ENCODE results near the gene TENM3.

The TENM3 gene

GRCh38 chr4:182415116-182415515 lies 171.9 kb downstream of the TENM3 start:
- no peak for DNase-seq

DNA sequence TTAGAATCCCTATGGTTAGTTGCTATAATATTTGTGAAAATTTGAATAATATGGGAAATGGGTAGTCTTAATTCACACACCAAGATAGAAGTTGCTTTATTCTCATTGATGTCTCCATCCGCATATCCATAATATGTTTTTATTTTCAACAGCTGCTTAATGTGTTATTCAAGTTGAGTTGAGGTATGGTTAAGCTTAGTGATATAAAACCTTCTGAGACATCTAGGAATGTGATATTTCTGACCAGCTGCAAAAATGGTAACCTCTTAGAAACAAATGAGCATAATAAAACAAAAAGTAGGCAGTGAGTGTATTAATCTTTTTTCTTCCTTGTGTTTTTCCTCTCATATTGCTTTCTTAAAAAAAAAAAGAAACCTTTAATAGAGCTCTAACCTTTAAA lies 172.9 kb downstream of the TENM3 start:
- no peak for DNase-seq

GRCh38 chr4:182418054-182418734 lies 175.0 kb downstream of the TENM3 start:
- DNase-seq = no peak

- DNase-seq = no peak
These were observed 177.0 kb downstream of the TENM3 start for GRCh38 chr4:182420189-182420588.

GRCh38 chr4:182421753-182422152 lies 178.6 kb downstream of the TENM3 start:
- DNase-seq = no peak

DNA sequence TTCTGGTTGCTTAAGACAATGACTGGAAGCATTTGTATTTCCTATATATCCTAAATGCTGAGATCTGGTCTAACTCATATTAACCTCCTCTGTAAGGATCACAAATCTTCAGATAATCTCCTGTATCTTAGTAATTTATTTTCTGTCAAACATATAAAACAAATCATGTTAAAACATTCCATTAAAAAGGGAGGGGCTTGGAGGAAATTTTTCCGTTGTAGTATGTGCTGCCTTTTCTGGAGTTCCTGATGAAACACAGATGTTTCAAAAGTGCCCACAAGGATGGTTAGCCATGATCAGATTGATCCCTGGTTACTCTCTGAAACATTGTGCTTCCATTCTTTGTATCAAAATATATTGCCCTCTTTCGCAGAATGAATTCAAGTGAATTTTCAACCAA lies 182.1 kb downstream of the TENM3 start:
- no peak for DNase-seq

- no peak for DNase-seq
These were observed 183.7 kb downstream of the TENM3 start for GRCh38 chr4:182426901-182427300.

GRCh38 chr4:182427554-182427953 lies 184.4 kb downstream of the TENM3 start:
- DNase-seq = no peak

DNA sequence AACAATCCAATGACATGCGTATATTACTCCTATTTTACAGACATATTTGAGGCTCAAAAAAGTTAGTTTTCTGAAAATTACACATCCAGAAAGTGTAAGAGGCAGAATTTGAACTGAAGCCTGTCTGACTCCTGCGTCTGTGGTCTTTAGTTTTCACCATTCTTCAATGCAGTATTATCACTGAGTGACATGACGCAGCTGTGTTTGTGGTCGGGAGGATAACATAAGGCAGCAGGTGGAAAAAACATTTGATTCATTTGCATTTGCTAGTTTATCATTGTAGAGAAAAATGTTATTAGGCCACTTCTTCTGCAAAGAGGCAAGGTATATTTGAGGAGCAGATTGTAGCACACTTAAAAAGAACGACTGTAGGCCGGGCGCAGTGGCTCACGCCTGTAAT lies 186.7 kb downstream of the TENM3 start:
- no peak for DNase-seq

- DNase-seq = no peak
These were observed 189.6 kb downstream of the TENM3 start for GRCh38 chr4:182432819-182433218.

DNA sequence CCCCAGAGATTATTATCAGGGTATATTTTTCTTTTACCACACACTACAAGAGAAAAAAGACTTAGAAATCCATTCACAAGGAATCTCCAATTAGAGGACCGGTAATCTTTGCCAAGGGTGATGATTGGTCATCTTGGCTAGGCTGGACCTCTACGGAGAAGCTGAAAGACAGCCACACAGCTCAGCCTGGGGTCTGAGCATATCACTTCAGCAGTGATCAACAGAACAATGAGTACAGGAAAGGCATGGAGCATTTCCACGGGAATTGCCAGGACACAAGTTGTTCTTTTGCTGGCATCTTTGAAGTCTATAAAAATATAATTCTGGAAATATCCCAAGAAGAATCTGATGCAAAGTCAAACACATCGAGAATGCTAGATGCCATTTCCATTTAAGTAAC lies 191.5 kb downstream of the TENM3 start:
- DNase-seq = no peak

DNA sequence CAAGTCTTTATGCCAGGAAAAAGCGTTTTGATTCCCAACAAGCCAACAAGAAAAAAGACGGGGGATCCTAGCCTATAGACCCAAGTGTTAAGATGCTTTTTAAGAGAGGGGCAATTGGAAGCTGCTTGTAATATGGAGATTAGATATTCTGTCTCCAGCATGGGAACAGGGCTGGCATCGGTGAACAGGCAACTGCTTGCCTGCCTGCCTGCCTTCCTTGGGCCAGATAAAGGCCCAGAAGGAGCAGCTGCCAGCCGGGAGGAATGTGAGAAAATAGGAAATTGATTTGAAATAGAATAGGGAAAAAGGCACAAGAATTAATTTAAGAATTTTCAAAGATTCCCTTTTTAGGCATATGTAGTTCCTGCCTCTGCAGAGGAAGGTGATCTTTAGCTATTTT lies 192.2 kb downstream of the TENM3 start:
- no peak for DNase-seq

DNA sequence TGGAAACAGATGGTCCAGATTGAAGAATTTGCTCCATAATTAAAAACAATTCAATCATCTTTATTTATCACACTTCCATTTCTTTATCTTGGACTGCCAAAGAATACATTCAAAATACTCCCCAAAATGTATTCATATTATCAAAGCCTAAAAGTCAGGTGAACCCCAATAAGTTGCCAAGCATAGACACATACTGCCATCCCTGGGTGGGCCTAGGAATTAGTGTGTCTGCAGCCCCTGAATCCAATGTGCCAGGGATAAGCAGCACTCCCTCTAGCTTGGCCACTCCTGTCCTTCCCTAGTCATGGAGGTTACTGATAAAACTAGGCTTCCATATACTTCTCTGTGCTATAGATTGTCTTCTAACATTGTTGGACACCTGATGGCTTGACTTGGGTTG lies 199.9 kb downstream of the TENM3 start:
- no peak for DNase-seq

DNA sequence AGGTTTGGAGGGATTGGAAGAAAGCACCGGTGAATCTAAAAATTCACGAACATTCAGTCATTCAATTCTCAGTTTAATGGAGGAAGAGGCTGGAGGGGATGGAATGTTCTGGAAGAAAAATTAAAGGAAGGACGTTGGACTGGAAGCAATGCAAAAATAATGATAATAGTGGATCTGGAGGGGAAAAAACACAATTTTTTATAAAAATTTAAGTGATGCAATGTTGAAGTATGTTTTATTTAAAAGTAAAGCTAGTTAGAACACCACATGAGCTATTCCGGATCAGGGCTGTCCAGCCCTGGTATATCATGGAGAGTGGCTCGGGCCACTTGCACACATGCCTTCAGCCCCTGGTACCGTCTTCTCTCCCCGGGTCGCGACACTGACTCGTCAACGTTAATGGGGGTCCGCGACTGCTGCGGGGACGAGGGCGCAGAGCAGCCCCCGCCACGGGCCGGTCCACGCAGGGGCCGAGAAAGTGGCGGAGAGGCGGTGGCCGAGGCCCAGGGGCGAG lies 204.6 kb downstream of the TENM3 start:
- DNase-seq = no peak

DNA sequence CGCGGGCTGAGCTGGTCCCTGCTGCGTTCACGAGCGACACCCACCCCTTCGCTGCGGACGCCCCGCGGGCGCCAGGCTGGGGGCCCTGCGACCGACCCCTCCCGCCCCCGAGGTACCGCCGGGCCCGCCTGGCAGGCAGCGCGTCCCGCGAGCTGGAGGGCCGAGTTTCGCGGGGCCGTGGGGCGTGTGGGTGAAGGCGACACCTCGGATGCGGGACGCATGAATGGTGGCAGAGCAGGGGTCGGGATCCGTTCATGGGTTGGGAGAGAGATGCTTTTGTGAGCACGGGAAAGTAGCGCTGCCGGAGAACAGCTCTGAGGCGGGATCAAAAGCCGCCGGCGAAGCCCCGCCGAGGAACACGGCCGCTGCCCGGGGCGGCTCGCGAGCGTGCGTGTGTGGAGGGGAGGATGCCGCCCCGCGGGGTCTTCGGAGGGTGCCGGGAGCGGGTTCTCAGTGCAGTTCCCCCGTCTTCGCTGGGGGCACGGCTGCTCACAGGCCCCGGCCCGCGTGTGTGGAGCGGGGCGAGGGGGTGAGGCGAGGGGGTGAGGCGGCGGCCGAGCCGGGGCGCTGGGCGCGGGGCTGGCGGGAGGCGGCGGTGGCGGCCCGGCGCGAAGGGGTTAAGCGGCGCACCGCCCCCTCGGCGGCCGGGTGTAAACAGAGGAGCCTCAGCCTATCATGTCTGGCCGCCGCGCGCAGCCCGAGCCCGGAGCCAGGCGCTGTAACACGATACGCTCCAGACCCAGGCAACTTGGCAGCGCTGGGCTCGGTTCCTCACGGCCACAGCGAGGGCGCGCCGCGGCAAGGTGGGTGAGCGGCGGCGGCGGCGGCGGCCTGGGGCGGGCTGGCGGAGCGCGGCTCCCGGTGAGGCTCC lies 205.3 kb downstream of the TENM3 start:
- DNase-seq = peak; percentile 43

DNA sequence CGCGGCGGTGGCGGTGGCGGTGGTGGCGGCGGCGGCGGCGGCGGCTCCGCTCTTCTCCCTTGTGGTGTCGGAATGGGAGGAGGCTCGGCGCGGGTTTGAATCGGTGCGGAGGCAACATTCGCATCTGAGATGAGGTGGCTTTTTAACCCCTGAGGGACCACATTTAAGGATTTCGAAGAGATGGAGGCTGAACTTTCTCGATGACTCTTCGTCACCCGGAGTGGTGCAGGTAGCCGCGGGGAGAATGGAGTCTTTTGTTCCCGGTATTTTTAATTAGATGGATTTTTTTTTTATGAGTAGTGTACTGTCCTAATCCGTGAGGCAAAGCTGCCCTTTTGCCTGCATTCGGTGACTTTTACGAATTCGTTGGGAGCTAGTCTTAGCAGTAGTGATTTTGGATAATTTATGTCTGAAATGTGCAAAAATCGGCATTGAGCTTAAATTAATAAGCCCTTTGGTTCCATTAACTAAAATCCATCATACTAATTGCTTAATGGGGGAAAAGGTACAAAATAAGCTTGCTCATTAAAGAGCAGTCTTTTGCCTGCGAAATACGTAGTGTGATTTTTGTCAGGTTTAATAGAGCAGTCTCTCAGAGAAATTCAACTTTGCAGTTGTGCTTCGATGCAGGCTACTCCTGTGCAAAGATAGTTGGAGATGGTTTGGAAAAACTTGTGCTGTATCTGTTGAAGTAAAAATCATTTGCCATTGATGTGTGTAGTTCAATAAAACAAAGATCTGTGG lies 206.2 kb downstream of the TENM3 start:
- no peak for DNase-seq

DNA sequence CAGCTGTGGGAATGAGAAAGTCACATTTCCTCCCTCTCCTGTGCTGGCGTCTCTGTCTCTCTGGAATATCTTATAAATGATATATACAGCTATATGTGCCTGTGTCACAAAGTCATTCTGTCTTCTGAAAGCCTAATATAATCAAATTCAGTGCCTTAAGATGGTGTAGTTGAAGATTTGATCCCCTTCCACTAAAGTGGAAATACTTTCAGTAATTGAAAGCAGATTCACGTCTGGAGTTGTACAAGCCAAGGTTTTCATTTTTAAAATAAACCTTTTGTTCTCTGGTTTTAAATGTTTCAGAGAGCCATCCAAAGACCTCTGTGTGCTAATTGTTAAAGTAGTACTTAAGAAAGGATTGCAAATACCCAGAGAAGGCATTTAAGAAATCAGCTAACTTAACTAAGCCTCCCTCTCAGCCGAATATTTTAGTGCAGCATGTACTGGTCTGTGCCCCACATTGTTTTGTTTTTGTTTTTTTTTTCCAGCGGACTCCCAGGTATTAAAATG lies 206.8 kb downstream of the TENM3 start:
- no peak for DNase-seq

- DNase-seq = no peak
These were observed 208.2 kb downstream of the TENM3 start for GRCh38 chr4:182451441-182451840.

- DNase-seq = no peak
These were observed 210.6 kb downstream of the TENM3 start for GRCh38 chr4:182453830-182454229.

GRCh38 chr4:182454440-182455013 lies 211.3 kb downstream of the TENM3 start:
- no peak for DNase-seq

- no peak for DNase-seq
These were observed 221.9 kb downstream of the TENM3 start for GRCh38 chr4:182465114-182465513.

DNA sequence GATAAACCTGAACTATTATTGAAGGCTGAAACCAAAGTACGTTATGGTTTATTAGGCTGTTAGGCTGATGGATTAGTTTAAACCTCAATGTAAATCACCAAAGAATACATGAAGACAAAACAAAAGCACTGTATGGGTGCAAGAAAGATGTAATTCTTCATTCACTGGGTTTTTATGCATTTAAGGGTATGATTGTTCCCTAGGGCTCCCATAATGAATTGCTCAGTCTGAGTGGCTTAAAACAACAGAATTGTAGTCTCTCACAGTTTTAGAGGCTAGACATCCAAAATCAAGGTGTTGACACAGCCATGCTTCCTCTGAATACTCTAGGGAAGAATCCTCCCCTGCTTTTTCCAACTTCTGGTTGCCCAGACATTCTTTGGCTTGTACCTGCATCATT lies 222.8 kb downstream of the TENM3 start:
- DNase-seq = no peak

DNA sequence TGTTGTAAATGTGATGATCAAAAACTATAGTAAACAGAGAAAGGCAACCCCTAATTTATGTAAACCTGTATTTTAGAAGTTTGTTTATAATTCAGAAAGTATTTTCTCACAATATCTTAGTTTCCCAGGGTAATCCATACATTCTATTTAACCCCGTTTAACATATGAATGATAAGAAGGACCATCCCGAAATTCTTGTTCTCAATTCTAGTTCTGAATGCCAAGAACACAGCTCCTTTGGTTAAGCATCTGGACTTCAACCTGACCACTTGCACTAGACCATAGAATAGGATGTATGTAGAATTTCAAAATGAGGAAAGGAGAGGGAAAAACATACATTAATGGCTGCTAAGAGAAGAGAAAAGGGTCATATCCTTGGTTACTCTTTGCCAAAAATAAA lies 227.0 kb downstream of the TENM3 start:
- no peak for DNase-seq
